ENCODE measurements around the gene SIPA1.

DNA sequence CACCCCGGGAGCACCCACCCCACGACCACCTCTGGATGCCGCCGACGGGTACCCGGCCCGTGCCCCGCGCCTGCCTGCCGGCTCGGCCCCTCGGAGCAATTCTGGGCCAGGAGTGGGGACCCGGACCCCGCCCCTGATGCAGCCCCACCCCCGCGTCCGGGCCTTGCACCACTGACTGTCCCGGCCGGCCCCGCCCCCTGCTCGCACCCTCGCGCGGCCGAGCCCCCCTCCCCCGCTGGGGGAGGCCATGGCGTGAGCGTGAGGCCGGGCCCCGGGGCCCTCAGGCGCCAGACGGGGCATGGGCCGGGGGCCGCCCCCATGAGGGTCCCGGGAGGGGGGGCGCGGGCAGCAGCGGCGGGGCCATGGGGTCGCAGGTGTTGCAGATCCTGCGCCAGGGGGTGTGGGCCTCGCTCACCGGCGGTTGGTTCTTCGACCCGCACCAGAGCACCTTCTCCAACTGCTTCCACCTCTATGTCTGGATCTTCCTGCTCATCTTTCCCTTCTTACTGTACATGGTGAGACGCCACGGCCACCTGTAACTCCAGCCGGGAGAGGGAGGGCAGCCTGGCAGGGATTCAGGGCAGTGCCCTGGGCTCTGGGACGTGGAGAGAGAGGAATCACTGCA, 21.8 kb upstream of the SIPA1 start:
- TF ChIP-seq, protein P1, sequence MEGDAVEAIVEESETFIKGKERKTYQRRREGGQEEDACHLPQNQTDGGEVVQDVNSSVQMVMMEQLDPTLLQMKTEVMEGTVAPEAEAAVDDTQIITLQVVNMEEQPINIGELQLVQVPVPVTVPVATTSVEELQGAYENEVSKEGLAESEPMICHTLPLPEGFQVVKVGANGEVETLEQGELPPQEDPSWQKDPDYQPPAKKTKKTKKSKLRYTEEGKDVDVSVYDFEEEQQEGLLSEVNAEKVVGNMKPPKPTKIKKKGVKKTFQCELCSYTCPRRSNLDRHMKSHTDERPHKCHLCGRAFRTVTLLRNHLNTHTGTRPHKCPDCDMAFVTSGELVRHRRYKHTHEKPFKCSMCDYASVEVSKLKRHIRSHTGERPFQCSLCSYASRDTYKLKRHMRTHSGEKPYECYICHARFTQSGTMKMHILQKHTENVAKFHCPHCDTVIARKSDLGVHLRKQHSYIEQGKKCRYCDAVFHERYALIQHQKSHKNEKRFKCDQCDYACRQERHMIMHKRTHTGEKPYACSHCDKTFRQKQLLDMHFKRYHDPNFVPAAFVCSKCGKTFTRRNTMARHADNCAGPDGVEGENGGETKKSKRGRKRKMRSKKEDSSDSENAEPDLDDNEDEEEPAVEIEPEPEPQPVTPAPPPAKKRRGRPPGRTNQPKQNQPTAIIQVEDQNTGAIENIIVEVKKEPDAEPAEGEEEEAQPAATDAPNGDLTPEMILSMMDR (IDR thresholded peaks at IDR 0.05) = no peak
- TF ChIP-seq POLR2A (IDR thresholded peaks at IDR 0.05) (no peak), EP300 (IDR thresholded peaks at IDR 0.05) (no peak)

Measured in ovary (tissue), 3 donors.